Measurements from ENCODE around the gene NRXN3.

NRXN3 gene

GRCh38 chr14:79242666-79243065 is 1072.5 kb downstream of the NRXN3 start:
- H3K4me3 ChIP-seq (ENCODE audit: low read depth, low read length): no peak overlapping the region
- no peak for TF ChIP-seq CTCF (IDR thresholded peaks at IDR 0.05; ENCODE audit: borderline replicate concordance, insufficient read depth, low read depth, low read length)

GRCh38 chr14:79246173-79246572 is 1076.0 kb downstream of the NRXN3 start:
- no peak overlapping the region for H3K4me3 ChIP-seq (ENCODE audit: low read depth, low read length)
- TF ChIP-seq CTCF (IDR thresholded peaks at IDR 0.05; ENCODE audit: borderline replicate concordance, insufficient read depth, low read depth, low read length): no peak

- no peak overlapping the region for H3K4me3 ChIP-seq (ENCODE audit: low read depth, low read length)
- TF ChIP-seq CTCF (IDR thresholded peaks at IDR 0.05; ENCODE audit: borderline replicate concordance, insufficient read depth, low read depth, low read length): no peak
Observed at GRCh38 chr14:79248126-79248525, 1078.0 kb downstream of the NRXN3 start.

GRCh38 chr14:79248771-79249170 is 1078.6 kb downstream of the NRXN3 start:
- no peak overlapping the region for H3K4me3 ChIP-seq (ENCODE audit: low read depth, low read length)

GRCh38 chr14:79251278-79251677 is 1081.1 kb downstream of the NRXN3 start:
- H3K4me3 ChIP-seq (ENCODE audit: low read depth, low read length): no peak overlapping the region
- no peak for TF ChIP-seq CTCF (IDR thresholded peaks at IDR 0.05; ENCODE audit: borderline replicate concordance, insufficient read depth, low read depth, low read length)

More at GRCh38 chr14:79248771-79249170, 1078.6 kb downstream of the NRXN3 start:
- no peak for TF ChIP-seq CTCF (IDR thresholded peaks at IDR 0.05; ENCODE audit: borderline replicate concordance, insufficient read depth, low read depth, low read length)

DNA sequence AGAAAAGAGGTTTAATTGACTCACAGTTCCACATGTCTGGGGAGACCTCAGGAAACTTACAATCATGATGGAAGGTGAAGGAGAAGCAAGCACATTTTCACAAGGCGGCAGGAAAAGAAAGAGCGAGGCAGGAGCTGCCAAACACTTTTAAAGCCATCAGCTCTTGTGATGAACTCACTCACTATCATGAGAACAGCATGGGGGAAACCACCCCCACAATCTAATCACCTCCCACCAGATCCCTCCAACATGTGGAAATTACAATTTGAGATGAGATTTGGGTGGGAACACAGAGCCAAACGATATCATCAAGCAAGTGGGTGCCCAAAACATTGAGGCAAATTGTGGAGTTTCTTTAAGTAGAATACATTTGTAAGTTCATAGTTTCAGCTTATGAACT is 1083.4 kb downstream of the NRXN3 start:
- no peak for TF ChIP-seq CTCF (IDR thresholded peaks at IDR 0.05; ENCODE audit: borderline replicate concordance, insufficient read depth, low read depth, low read length)
- H3K4me3 ChIP-seq (ENCODE audit: low read depth, low read length): no peak overlapping the region

GRCh38 chr14:79254069-79254775 is 1084.0 kb downstream of the NRXN3 start:
- H3K4me3 ChIP-seq (ENCODE audit: low read depth, low read length): no peak overlapping the region
- TF ChIP-seq CTCF (IDR thresholded peaks at IDR 0.05; ENCODE audit: borderline replicate concordance, insufficient read depth, low read depth, low read length): no peak
